G401.6 (cell line): Measurements from ENCODE around the gene PNPLA6.

Source experiments
- FAIRE-seq: peaks from 2 replicates; lab custom pipeline; 2012; peaks lifted over from hg19 to GRCh38; lab: Jason Lieb, UNC

The PNPLA6 gene

DNA sequence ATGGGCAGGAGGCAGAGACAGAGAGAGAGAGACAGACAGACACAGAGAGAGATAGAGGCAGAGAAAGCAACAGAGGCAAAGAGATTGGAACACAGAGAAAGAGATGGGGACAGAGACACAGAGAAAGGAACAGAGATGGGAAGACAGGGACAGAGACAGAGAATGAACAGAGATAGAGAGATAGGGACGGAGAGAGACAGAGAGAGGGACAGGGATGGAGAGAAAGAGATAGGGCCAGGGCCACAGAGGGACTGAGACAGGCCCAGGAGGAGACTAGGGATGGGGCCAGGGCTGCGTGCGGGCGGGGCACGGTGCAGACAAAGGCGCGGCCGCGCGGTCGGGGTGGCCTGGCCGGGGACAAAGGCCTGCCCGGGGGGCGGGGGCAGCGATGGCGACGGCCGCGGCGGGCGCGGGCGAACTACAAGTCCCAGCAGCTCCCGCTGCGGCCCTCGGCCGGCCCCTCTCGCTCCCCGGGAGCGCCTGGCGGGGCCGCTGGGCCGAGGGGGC, 19.8 kb upstream of the PNPLA6 start, which contains the start of gene ZNF358:
TSS of gene ZNF358 (plus strand) at position 459 of the 507 bp plus-strand sequence. CDS start 3,140 bp downstream, outside the sequence.
- FAIRE-seq: no peak

DNA sequence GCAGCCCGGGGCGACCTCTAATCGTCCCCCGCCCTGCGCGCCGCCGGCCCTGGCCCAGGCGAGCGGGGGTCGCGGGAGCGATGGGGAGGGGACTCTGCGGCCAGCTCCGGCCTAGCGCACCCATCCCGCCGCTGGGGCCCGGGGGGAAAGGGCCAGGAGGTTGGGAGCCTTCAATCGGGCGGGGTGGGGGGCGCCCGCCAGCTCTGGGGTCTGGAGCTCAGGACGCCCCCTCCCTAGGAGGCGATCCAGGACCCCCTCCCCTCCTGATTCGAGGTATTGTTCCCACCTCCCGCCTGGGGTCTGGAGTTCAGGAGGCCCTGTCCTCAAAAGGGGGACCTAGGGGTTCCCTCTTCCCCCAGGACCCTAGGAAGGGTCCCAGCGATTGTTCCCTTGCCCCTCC, 19.2 kb upstream of the PNPLA6 start:
- no peak for FAIRE-seq

DNA sequence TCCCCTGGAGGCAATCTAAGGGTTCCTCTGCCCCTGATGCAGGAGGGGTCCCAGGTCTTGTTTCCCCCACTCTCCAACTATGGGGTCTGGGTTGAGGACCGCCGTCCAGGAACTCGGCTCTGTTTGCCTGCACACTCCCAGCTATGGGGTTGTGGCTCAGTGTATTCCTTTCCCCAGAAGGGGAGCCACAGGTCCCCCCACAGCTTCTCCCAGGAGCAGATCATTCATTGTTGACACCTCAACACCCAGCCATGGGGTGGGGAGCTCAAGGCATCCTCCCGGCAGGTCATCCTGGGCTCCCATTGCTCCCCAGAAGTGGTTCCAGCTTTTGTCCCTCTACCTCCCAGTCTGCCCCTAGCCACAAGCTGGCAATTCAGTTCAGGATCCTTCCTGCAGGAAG, 18.6 kb upstream of the PNPLA6 start:
- no peak for FAIRE-seq

DNA sequence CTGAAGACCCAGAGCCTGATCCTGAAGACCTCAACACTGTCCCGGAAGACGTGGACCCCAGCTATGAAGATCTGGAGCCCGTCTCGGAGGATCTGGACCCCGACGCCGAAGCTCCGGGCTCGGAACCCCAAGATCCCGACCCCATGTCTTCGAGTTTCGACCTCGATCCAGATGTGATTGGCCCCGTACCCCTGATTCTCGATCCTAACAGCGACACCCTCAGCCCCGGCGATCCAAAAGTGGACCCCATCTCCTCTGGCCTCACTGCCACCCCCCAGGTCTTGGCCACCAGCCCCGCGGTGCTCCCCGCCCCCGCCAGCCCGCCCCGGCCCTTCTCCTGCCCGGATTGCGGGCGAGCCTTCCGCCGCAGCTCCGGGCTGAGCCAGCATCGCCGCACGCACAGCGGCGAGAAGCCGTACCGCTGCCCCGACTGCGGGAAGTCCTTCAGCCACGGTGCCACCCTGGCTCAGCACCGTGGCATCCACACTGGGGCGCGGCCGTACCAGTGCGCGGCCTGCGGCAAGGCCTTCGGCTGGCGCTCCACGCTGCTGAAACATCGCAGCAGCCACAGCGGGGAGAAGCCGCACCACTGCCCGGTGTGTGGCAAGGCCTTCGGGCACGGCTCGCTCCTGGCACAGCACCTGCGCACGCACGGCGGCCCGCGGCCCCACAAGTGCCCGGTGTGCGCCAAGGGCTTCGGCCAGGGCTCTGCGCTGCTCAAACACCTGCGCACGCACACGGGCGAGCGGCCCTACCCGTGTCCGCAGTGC, 16.0 kb upstream of the PNPLA6 start:
- no peak for FAIRE-seq

DNA sequence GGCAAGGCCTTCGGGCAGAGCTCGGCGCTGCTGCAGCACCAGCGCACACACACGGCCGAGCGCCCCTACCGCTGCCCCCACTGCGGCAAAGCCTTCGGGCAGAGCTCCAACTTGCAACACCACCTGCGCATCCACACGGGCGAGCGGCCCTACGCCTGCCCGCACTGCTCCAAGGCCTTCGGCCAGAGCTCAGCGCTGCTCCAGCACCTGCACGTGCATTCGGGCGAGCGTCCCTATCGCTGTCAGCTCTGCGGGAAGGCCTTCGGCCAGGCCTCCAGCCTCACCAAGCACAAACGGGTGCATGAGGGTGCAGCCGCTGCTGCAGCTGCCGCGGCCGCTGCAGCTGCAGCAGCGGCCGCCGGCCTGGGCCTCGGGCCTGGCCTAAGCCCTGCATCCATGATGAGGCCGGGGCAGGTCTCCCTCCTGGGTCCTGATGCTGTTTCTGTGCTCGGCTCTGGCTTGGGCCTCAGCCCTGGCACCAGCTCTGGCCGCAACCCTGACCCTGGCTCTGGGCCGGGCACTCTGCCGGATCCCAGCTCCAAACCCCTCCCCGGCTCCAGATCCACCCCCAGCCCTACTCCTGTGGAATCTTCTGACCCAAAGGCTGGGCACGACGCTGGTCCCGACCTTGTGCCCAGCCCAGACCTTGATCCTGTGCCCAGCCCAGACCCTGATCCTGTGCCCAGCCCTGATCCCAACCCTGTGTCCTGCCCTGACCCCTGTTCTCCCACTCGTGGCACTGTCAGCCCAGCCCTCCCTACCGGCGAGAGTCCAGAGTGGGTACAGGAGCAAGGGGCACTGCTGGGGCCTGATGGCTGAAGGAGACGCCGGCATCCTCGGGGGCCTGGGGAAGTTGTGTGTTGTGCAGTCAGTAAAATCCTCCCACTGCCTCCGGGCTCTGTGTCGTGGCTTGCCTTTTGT, 15.1 kb upstream of the PNPLA6 start:
- FAIRE-seq: no peak

DNA sequence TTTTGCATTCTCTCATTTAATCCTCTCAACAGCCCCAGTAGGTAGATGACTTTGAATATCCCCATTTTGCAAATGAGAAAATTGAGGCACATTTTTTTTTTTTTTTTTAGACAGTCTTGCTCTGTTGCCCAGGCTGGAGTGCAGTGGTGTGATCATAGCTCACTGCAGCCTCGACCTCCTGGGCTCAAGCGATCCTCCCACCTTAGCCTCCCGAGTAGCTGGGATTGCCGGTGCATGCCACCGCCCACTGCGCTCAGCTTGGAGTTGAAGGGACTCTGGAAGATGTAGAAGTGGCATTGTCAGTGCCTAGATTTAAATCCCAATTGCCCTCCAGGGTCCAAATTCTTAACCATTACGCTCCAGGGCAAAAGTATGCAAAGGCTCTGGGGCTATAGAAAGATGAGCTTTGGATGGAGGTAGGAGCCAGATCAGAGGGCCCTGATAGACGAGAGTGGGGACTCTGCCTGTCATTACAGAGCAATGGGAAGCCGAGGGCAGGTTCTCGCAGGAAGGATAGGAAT, 13.9 kb upstream of the PNPLA6 start:
- no peak for FAIRE-seq

DNA sequence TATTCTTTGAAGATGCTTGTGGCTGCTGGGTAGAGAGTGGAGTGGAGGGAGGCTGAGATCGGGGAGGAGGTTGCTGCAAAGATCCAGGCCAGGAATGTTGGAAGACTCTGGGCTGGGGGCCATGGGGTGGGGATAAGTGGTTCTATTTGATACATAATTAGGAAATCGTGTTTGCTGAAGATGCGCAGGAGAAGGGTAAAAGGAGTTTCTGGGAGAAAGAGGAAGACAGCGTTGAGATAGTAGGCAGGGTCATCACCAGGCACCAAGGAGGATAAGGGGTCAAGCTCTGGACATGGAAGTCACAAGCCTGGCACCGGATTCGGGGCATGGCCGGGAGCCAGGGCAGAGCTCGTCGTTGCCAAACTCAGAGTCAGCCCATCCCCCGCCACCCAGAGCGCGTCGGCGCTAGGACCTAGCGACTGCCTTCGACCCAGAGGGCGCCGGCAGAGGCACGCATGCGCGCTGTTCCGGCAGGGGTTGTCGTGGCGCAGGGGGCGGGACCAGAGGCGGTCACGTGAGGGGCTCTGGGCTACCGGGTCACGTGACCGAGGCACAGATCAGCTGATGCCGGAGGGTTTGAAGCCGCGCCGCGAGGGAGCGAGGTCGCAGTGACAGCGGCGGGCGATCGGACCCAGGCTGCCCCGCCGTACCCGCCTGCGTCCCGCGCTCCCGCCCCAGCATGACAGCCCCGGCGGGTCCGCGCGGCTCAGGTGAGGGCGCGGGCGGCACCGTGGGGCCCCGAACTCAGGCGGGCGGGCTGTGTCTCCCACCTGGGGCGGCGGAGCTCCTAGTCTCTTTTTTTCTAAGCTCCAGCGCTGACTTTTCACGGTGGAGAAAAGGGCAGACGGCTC, 13.2 kb upstream of the PNPLA6 start, which contains the start of gene MCOLN1:
TSS of gene MCOLN1 (plus strand) at position 553 of the 851 bp plus-strand sequence. CDS start at position 680, 127 bp downstream.
- FAIRE-seq: peak; percentile 85

DNA sequence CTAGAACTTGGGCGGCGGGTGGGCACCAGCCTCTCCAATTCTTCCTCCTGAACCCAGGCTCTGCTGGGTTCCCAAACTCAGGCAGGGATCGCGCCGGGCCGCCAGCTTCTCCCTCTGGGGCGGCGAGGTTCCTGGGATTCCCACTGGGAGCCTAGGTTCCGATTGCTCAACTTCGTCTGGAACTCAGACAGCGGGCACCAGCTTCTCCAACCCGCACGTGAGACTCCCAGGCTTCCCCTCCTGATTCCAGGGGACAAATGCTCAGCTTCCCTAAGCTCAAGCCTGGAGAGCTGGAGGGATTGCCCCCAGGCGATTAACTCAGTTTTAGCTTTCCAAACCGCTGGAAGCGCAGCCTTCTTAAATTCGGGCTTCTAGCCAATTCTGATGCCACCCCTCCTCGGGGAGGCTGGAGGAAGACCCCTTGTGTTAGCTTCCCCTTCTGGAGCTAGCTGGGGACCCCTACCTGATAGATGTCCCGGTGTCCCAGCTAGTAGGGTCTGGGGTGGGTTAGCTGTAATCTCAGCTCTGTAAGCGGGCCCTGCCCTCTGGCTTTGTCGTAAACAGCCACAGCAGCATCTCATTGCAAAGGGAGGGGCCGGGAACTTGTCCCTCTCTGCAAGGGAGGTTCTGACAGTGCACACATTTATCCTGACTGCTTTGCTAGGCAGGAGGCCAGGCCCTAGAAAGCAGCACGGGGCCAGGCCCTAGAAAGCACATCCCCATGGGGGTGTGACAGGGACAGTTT, 12.4 kb upstream of the PNPLA6 start:
- FAIRE-seq: no peak

DNA sequence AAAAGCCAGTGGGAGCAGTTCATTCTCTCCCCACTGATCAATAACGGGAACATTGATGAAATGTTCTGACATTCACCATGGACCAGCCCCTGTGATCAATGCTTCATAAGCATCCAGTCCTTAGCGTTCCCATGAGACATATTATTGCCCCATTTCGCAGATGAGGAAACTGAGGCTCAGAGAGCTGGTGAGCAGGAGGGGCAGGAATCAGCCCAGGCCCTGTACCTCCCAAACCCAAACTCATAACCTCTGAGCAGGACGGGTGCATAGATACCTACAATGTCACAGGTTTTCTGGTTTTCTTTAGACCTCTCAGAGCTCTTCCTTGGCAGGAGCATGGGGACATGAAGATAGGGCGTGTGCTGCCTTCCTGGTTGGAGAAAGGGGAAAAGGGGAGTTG, 11.0 kb upstream of the PNPLA6 start:
- FAIRE-seq: no peak

DNA sequence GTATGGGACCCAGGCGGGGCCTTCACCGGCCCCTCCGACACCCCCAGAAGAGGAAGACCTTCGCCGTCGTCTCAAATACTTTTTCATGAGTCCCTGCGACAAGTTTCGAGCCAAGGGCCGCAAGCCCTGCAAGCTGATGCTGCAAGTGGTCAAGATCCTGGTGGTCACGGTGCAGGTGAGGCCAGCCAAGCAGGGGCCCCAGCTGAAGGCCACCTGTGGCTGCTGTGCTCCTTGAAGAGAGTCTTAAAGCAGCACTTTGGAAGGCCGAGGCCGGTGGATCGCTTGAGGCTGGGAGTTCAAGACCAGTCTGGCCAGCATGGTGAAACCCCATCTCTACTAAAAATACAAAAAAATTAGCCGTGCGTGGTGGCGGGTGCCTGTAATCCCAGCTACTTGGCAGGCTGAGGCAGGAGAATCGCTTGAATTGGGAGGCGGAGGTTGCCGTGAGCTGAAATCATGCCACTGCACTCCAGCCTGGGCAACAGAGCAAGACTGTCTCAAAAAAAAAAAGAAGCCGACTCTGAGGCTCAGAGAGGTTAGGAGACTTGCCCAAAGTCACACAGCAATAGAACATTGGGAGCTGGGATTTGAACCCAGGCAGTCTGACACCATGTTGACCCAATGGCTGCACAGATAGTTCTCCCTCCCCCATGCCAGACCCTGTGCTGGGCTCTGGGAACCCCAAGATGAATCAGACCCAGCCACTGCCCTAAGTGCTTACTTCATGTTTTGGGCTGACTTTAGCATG, 10.4 kb upstream of the PNPLA6 start:
- no peak for FAIRE-seq

DNA sequence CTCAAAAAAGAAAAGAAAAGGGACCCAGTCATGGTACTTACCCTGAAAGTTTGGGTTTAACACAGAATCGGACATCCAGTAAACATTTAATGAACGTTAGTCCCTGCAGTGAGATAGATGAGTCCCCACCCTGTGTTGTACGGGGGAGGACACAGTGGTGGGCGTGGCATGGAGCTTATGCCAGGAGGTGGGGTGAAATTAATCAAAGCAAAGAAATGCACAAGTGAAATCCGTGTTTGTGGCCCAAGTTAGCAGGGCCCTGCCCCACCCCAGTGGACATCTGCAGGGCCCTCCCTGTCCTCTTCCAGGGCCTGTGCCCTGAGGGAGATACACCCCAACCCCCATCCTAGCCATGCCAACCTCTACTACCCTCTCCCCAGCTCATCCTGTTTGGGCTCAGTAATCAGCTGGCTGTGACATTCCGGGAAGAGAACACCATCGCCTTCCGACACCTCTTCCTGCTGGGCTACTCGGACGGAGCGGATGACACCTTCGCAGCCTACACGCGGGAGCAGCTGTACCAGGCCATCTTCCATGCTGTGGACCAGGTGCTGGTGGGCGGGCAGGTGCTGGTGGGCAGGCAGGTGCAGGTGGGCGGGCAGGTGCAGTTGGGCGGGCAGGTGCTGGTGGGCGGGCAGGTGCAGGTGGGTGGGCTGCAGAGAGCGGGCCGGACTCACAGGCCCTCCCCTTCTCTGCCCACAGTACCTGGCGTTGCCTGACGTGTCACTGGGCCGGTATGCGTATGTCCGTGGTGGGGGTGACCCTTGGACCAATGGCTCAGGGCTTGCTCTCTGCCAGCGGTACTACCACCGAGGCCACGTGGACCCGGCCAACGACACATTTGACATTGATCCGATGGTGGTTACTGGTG, 9.2 kb upstream of the PNPLA6 start:
- no peak for FAIRE-seq

DNA sequence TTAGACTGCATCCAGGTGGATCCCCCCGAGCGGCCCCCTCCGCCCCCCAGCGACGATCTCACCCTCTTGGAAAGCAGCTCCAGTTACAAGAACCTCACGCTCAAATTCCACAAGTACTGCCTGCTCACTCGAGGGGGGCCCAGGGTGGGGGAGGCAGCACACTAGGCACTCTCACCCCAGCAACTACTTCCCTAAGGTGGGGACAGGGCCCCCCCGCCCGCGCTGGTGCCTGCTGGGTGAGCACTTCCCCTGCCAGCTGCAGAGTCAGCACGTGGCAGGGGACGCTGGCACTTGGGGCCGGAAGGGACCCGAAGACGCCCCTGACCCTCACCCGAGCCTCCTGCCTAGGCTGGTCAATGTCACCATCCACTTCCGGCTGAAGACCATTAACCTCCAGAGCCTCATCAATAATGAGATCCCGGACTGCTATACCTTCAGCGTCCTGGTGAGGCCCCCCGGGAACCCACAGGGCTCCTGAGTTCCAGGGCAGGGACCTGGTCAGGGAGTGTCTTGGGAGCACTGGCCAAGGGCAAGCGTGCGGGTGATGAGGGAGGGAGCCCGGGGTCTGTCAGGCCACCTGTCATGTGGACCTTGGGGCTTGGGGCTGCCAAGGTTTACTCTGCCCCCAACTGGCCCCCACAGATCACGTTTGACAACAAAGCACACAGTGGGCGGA, 7.9 kb upstream of the PNPLA6 start:
- FAIRE-seq: no peak

DNA sequence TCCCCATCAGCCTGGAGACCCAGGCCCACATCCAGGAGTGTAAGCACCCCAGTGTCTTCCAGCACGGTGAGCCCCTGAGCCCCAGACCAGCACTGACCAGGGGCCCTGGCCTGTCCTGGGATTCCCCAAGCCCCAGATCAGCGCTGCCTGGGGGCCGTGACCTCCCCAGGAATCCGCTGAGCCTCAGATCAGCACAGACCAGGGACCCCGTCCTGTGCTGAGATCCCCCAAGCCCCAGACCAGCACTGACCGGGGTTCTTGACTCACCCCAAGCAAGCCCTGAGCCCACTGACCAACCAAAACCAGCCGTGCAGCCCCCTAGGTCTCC, 7.4 kb upstream of the PNPLA6 start:
- no peak for FAIRE-seq

DNA sequence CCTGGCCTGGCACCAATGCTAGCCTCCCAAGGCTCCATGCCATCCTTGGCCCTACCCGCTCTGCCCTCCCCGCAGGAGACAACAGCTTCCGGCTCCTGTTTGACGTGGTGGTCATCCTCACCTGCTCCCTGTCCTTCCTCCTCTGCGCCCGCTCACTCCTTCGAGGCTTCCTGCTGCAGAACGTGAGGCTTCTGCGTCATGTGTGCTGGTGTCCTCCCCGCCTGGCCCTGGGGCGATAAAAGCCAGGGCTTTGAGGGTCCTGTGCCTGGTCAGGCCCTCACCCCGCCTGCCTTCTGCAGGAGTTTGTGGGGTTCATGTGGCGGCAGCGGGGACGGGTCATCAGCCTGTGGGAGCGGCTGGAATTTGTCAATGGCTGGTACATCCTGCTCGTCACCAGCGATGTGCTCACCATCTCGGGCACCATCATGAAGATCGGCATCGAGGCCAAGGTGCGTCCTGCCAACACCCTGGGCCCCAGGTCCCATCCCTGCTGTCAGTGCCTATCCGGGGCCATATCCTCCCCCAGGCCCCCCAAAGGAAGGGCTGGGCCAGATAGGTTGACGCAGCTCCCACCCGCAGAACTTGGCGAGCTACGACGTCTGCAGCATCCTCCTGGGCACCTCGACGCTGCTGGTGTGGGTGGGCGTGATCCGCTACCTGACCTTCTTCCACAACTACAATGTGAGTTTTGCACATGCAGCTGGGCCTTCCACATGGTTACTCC, 6.8 kb upstream of the PNPLA6 start:
- FAIRE-seq: no peak

DNA sequence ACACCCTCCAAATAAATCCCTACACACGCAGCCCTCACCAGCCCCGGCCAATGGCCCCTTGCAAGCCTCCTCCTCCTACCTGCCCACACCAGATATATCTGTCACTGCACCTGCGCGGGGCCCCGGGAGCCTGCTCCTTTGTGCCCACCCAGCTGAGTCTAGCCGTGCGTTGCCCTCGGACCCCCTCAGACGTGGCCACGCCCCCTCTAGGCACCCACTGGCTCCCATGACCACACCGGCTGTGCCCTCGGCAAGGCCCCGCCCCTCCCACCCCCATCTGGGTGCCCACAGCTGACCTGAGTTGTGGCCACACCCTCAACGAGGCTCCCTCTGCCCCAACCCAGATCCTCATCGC, 6.3 kb upstream of the PNPLA6 start:
- FAIRE-seq: no peak

DNA sequence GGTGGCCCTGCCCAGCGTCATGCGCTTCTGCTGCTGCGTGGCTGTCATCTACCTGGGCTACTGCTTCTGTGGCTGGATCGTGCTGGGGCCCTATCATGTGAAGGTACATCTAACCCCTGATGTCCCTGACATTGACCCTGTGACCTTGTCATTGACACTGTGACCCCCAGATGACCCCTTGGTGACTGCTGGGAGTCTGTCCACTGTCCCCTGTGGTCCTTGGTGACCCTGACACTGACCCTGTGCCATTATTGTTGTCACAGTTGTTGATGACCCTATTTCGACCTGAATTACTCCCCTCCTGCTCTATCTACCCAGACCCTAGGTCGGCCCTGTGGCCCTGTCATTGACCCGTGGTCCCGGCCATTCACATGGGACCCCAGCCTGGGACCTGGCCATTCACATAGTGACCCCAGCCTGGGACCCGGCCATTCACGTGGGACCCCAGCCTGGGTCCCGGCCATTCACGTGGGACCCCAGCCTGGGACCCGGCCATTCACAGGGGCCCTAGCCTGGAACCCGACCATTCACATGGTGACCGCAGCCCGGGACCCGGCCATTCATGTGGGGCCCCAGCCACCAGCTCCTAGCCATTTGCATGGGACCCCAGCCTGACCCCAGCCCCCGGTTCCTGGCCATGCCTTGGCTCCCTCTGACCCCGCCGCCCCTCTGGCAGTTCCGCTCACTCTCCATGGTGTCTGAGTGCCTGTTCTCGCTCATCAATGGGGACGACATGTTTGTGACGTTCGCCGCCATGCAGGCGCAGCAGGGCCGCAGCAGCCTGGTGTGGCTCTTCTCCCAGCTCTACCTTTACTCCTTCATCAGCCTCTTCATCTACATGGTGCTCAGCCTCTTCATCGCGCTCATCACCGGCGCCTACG, 5.7 kb upstream of the PNPLA6 start:
- no peak for FAIRE-seq

DNA sequence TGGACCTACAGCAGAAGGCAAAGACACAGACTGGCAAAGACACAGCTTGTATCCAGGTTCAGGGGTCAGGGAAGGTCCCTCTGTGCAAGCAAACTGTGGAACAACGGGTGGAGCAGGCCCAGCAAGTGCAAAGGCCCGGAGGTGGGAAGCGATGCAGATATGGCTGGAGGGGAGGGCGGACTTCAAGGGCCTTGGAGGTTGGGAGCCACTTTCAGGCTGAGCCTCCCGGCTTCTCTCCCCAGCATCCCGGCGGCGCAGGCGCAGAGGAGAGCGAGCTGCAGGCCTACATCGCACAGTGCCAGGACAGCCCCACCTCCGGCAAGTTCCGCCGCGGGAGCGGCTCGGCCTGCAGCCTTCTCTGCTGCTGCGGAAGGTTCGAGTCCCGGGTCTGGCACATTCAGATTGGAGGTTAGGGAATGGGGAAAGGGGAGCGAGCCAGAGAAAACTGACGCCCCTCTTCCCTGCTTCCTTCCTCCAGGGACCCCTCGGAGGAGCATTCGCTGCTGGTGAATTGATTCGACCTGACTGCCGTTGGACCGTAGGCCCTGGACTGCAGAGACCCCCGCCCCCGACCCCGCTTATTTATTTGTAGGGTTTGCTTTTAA, 2.1 kb upstream of the PNPLA6 start:
- no peak for FAIRE-seq
